H1 (cell line): ENCODE results near the gene RELCH.

Experiments used
- CBX8 ChIP-seq: fragments of 300-800, 300-1000 bp; sonication (generic); IDR thresholded peaks from 2 replicates; pipeline ENCODE4 v1.7.1; 2016; ENCODE audit warnings: low read depth, low read length, borderline replicate concordance
- EP300 ChIP-seq, 2 experiments: IDR thresholded peaks; 1 replicate in 1 of 2; 2 replicates in 1 of 2; pipeline ENCODE4 v1.6.1; 2011 to 2012; ENCODE audit warnings: low read depth in 2 of 2, low read length in 2 of 2, mild to moderate bottlenecking in 2 of 2, borderline replicate concordance in 1 of 2, inconsistent platforms in 1 of 2, moderate library complexity in 1 of 2
- EZH2 ChIP-seq: fragments of 200-600 bp; sonication (generic); IDR thresholded peaks from 2 replicates; pipeline ENCODE4 v1.7.1; 2012; ENCODE audit warnings: low read depth, mild to moderate bottlenecking, moderate library complexity, low read length, inconsistent platforms; ENCODE audit not compliant: severe bottlenecking
- FOSL1 ChIP-seq: IDR thresholded peaks from 2 replicates; pipeline ENCODE4 v1.6.1; 2011; ENCODE audit warnings: mild to moderate bottlenecking, low read depth, low read length, moderate library complexity; ENCODE audit not compliant: insufficient read depth
- RFX5 ChIP-seq: IDR thresholded peaks from 2 replicates; pipeline ENCODE4 v1.6.1; 2011; ENCODE audit warnings: low read depth, low read length, improper control_type of control experiment, borderline replicate concordance
- TAF1 ChIP-seq: IDR thresholded peaks from 2 replicates; pipeline ENCODE4 v1.6.1; 2011; ENCODE audit warnings: mild to moderate bottlenecking, low read depth, low read length

GRCh38 chr18:62342884-62343283, 155.8 kb downstream of the RELCH start:
- no peak for TF ChIP-seq RFX5
- no peak for TF ChIP-seq EP300 (IDR thresholded peaks at IDR 0.05; ENCODE audit: borderline replicate concordance in 1 of 2, low read depth in 2 of 2, low read length in 2 of 2)
- no peak for TF ChIP-seq EZH2
- TF ChIP-seq FOSL1, result no peak
- TF ChIP-seq CBX8, result no peak
- no peak for TF ChIP-seq TAF1
